ENCODE data around the gene RGPD8. TPM values are rescaled to one million over a fixed set of nuclear protein-coding genes. Genes with fewer than 3 reads are reported as not detected.

Gene RGPD8
- 23.0 and 25.0 TPM in 2 replicates for total RNA-seq

DNA sequence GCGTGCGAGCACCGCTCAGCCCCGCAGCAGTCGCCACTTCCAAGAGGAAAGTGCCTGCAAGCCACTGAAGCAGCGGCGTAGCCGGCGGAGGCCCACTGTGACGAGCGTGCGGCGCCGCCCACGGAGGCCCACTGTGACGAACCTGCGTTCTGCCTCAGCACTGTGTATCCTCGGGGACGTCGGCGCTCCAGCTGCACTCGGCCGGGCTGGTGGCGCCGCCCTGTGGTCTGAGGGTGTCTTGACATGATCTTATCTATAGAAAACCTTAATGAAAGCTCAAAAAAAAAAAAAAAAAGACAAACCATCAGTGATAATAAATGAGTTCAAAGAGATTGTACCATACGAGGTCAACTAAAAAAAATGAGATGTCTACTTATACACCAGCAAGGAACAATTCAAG is at the start of gene RGPD8:
Gene RGPD8, minus strand, starts transcription at position 166 of the 400 bp plus-strand sequence. CDS start 192 bp downstream, outside the sequence.

DNA sequence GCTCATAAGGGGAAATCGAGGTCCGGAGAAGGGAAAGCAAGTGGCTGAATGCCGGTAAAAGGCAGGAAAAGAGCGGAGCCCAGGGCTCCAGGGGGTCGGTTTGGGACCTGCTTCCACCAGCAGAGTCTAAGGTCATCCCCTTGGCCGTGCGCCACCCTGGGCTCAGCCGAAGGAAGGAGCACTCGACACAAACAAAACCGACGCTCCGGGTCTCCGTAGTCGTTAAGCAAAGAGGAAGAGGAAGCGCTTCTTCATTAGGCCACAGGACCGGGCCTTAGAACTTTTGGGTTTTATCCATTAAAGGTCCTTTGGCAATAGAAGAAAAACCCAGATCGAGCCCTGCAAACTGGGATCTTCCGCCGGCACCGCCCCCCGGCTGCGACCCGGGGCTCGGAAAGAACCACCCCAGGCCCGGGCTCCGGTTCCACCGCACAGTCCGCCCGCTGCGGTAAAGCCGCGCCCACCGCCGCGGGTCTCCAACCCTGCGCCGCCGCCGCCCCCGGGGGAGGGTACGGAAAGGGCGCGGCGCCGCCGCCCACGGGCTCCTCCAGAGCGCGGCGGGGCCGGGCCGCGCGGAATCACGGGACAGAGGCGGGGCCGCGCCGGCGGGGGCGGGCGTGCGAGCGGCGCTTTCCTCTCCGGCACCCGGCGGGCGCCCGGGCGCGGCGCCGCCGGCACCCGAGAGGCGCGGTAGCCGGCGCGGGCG is 48.2 kb upstream of the RGPD8 start, which contains the start of gene TTL:
Gene TTL, plus strand, starts transcription at position 629 of the 706 bp plus-strand sequence. CDS start 189 bp downstream, outside the sequence.

Other genes with a start within 250 kb of the RGPD8 start
- gene ZC3H8, start 178.6 kb downstream of the RGPD8 start, total RNA-seq = 5.9 and 7.4 TPM in 2 replicates
- gene ZC3H6, start 158.0 kb downstream of the RGPD8 start, total RNA-seq = 5.9 and 6.3 TPM in 2 replicates
- 32.3 and 40.9 TPM in 2 replicates for gene TTL, start 48.5 kb upstream of the RGPD8 start, total RNA-seq
- 14.9 and 21.2 TPM in 2 replicates for gene POLR1B, start 108.8 kb upstream of the RGPD8 start, total RNA-seq
- gene CHCHD5, start 151.0 kb upstream of the RGPD8 start, total RNA-seq = 5.2 and 8.8 TPM in 2 replicates
- 139 and 319 TPM in 2 replicates for gene SLC20A1, start 212.3 kb upstream of the RGPD8 start, total RNA-seq